K562 (cell line): ENCODE results near the gene BCL7B. TPM values are rescaled to one million over a fixed set of nuclear protein-coding genes. Genes with fewer than 3 reads are reported as not detected.

Source experiments
- JUND ChIP-seq, 2 experiments: IDR thresholded peaks; 2 replicates in 1 of 2; 3 replicates in 1 of 2; pipeline ENCODE4 v1.6.1; 2011; ENCODE audit warnings: borderline replicate concordance in 2 of 2, low read depth in 2 of 2, low read length in 2 of 2, improper control_type of control experiment in 1 of 2, missing biosample characterization in 1 of 2, missing genetic modification characterization in 1 of 2, missing genetic modification reagents in 1 of 2
- KDM4B ChIP-seq, 2 experiments: fragments of 450-650 bp in 1 of 2; sonication (generic) in 1 of 2; IDR thresholded peaks; 2 replicates each; pipeline ENCODE4 v1.6.1; 2016 to 2017; ENCODE audit warnings: borderline replicate concordance in 2 of 2, antibody characterized with exemption in 1 of 2, low read depth in 1 of 2, mild to moderate bottlenecking in 1 of 2
- NELFE ChIP-seq: IDR thresholded peaks from 2 replicates; pipeline ENCODE4 v1.6.1; 2011; ENCODE audit warnings: mild to moderate bottlenecking; ENCODE audit not compliant: insufficient read depth, insufficient read length
- NR2C2 ChIP-seq, 2 experiments: fragments of 200-800 bp in 1 of 2; sonication (Bioruptor generic) in 1 of 2; sonication (generic) in 1 of 2; formaldehyde crosslinking in 1 of 2; IDR thresholded peaks; 2 replicates each; pipeline versions ENCODE4 v1.6.1 to v1.8.0; 2016 to 2022; ENCODE audit warnings: mild to moderate bottlenecking in 1 of 2, missing compliant biosample characterization in 1 of 2, missing genetic modification characterization in 1 of 2, missing genetic modification reagents in 1 of 2
- PML ChIP-seq: IDR thresholded peaks from 2 replicates; pipeline ENCODE4 v1.6.1; 2012; ENCODE audit warnings: low read length, inconsistent platforms
- POLR2G ChIP-seq: fragments of 200-400 bp; formaldehyde crosslinking; IDR thresholded peaks from 2 replicates; pipeline ENCODE4 v1.6.1; 2017; ENCODE audit warnings: low read depth, mild to moderate bottlenecking, antibody characterized with exemption, low read length, moderate library complexity
- RAD21 ChIP-seq, 2 experiments: fragments of 250-450 bp in 1 of 2; fragments of 450-650 bp in 1 of 2; sonication (Bioruptor Pico) in 1 of 2; formaldehyde crosslinking in 1 of 2; IDR thresholded peaks in 1 of 2; conservative IDR thresholded peaks in 1 of 2; 2 replicates each; pipeline versions ENCODE4 v1.4.0 to v1.8.0; 2020 to 2022; ENCODE audit warnings: mild to moderate bottlenecking in 2 of 2, moderate library complexity in 1 of 2
- RBM17 ChIP-seq: fragments of 200-400 bp; formaldehyde crosslinking; IDR thresholded peaks from 2 replicates; pipeline ENCODE4 v1.6.1; 2017; ENCODE audit warnings: low read depth, mild to moderate bottlenecking, low read length, borderline replicate concordance
- polyA plus RNA-seq, 8 experiments: library from polyadenylated mRNA; depleted of rRNA in 4 of 8; stranded (reverse) in 5 of 8; unstranded in 3 of 8; fragments of >200 nt; fragmentation: Nextera tagmentation in 2 of 8; fragmentation: Illumina TruSeq in 1 of 8; extraction: Ambion mirVana in 2 of 8; extraction: Trizol in 1 of 8; gene quantifications; 2 replicates each; pipeline versions ENCODE4 v1.2.1 to v1.2.3, GENCODE V29; 2011 to 2014; ENCODE audit warnings: inconsistent platforms in 1 of 8, missing spikeins in 1 of 8
- total RNA-seq, 7 experiments: library from RNA; depleted of rRNA in 6 of 7; stranded (reverse); fragments of >200 nt in 6 of 7; fragmentation: Illumina TruSeq in 2 of 7; extraction: Trizol in 2 of 7; gene quantifications; 2 replicates each; pipeline versions ENCODE4 v1.2.1 to v1.2.3, GENCODE V29; 2011 to 2021; ENCODE audit warnings: low replicate concordance in 1 of 7
- TF ChIP-seq, protein P1 (sequence below), 2 experiments: IDR thresholded peaks in 1 of 2; conservative IDR thresholded peaks in 1 of 2; 2 replicates each; pipeline ENCODE4 v1.6.1; 2016; ENCODE audit warnings: low read depth in 2 of 2, mild to moderate bottlenecking in 1 of 2, missing compliant biosample characterization in 1 of 2, missing genetic modification characterization in 1 of 2, moderate library complexity in 1 of 2

The BCL7B gene
- total and polyA plus RNA-seq, 9 of the 15 experiments (the other 6 are each of a cell fraction or from before 2014, with no cell fraction given): 10.0 to 73.2 (median 32.9) TPM

DNA sequence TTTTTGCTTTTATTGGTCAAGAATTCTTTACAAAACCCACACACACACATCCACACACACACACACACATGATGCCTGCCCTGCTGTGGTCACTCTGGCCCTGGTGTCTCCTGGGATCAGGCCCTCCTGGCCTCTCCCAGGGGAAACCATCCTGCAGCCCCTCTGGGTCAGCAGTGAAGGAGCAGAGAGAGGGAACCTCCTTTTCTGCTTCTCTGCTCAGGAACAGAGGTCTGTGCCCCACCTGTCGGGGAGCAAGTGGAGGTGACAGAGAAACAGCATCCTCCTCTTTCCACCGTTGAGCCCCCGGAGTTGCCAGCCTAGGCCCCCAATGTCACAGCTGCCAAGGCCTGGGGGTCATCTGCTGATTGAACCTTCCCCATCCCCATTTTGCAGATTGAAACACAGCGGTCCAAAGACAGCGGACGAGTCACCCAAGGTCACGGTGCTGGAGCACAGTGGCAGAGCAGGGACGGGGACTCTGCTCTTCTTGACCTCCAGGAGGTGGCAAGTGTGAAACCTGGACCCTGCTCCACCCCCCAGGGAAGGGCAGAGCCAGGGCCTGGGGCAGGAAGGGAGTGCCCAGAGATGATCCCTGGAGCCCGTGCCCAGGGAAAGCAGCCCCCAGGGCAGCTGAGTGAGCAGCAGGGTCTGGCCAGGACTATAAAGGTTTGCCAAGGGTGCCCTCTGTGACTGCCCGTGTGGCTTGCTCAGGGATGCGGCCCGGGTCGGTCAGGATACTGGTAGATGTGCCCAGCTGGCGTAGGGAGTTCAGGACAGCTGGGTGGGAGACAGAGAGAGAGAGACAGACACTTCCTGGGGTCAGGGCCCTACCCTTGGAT lies 35.9 kb upstream of the BCL7B start (continued):
- TF ChIP-seq RAD21 (CRISPR knock-in tag; conservative IDR thresholded peaks at IDR 0.05 in 1 of 2, IDR thresholded peaks at IDR 0.05 in 1 of 2) (peak in 1 of 2 experiments; percentile 33; a peak in 1 of 4 replicates), POLR2G (peak; percentile 42; the same call in 1 of the 2 replicates), PML (0 out of 2 replicates have a peak, but pooled peaks have one; percentile 27), RBM17 (no peak), NR2C2 (CRISPR knock-in tag; IDR thresholded peaks at IDR 0.05) (no peak), NR2C2 (tag; IDR thresholded peaks at IDR 0.05) (no peak), NELFE (no peak), KDM4B (IDR thresholded peaks at IDR 0.05; ENCODE audit: borderline replicate concordance in 2 of 2, low read depth in 1 of 2) (no peak), JUND (IDR thresholded peaks at IDR 0.05; ENCODE audit: borderline replicate concordance, low read depth, low read length) (no peak), JUND (tag; IDR thresholded peaks at IDR 0.05; ENCODE audit: borderline replicate concordance, low read depth, low read length) (no peak)
- TF ChIP-seq, protein P1, sequence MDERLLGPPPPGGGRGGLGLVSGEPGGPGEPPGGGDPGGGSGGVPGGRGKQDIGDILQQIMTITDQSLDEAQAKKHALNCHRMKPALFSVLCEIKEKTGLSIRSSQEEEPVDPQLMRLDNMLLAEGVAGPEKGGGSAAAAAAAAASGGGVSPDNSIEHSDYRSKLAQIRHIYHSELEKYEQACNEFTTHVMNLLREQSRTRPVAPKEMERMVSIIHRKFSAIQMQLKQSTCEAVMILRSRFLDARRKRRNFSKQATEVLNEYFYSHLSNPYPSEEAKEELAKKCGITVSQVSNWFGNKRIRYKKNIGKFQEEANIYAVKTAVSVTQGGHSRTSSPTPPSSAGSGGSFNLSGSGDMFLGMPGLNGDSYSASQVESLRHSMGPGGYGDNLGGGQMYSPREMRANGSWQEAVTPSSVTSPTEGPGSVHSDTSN (CRISPR knock-in tag; IDR thresholded peaks at IDR 0.05; ENCODE audit: low read depth): no peak
- TF ChIP-seq, protein P1 (tag; conservative IDR thresholded peaks at IDR 0.05; ENCODE audit: low read depth): no peak
